Measurements from ENCODE around the gene TSPAN15.

The TSPAN15 gene

GRCh38 chr10:69480068-69480412 lies 28.8 kb downstream of the TSPAN15 start:
- Histone ChIP-seq H3F3A (ENCODE audit: insufficient read depth, low read length) (no peaks in the 10 kb centered on the region), H3K4me3 (ENCODE audit: low read depth, low read length, poor library complexity, severe bottlenecking) (no peak overlapping the region), H3K9me2 (ENCODE audit: low read depth, low read length) (no peaks in the 10 kb centered on the region), H3K27ac (ENCODE audit: low read depth, low read length, poor library complexity, severe bottlenecking) (no peak overlapping the region), H3K79me2 (ENCODE audit: insufficient read depth, low read length) (no peaks in the 10 kb centered on the region), H3K4me2 (ENCODE audit: low read length) (no peak overlapping the region), H3K4me1 (ENCODE audit: insufficient read depth, low read length, severe bottlenecking) (no peaks in the 10 kb centered on the region), H3K27me3 (ENCODE audit: insufficient read depth, low read length) (peaks cover 9% of the 10 kb centered on the region; the same call in 1 of the 2 replicates), H4K20me1 (ENCODE audit: insufficient read depth, low read length) (no peaks in the 10 kb centered on the region), H3K36me3 (ENCODE audit: insufficient read depth, low read length) (no peaks in the 10 kb centered on the region), H2AFZ (ENCODE audit: low read length) (no peak overlapping the region), H3K9me3 (ENCODE audit: low read length) (no peaks in the 10 kb centered on the region), H3K9ac (ENCODE audit: low read length) (no peak overlapping the region)
- TF ChIP-seq CTCF (IDR thresholded peaks at IDR 0.05; ENCODE audit: low read length), result no peak
- no peak for TF ChIP-seq EZH2 (IDR thresholded peaks at IDR 0.05; ENCODE audit: borderline replicate concordance, low read length)

GRCh38 chr10:69481305-69481704 lies 30.0 kb downstream of the TSPAN15 start:
- Histone ChIP-seq H3K9ac (ENCODE audit: low read length) (no peak overlapping the region), H3K9me3 (ENCODE audit: low read length) (no peaks in the 10 kb centered on the region), H3K4me1 (ENCODE audit: insufficient read depth, low read length, severe bottlenecking) (no peaks in the 10 kb centered on the region), H3K27me3 (ENCODE audit: insufficient read depth, low read length) (0 out of 2 replicates have a peak, but pooled peaks cover 6% of the 10 kb centered on the region), H3K4me3 (ENCODE audit: low read depth, low read length, poor library complexity, severe bottlenecking) (no peak overlapping the region), H3K27ac (ENCODE audit: low read depth, low read length, poor library complexity, severe bottlenecking) (no peak overlapping the region), H3F3A (ENCODE audit: insufficient read depth, low read length) (no peaks in the 10 kb centered on the region), H4K20me1 (ENCODE audit: insufficient read depth, low read length) (no peaks in the 10 kb centered on the region), H2AFZ (ENCODE audit: low read length) (no peak overlapping the region), H3K79me2 (ENCODE audit: insufficient read depth, low read length) (no peaks in the 10 kb centered on the region), H3K36me3 (ENCODE audit: insufficient read depth, low read length) (no peaks in the 10 kb centered on the region), H3K9me2 (ENCODE audit: low read depth, low read length) (no peaks in the 10 kb centered on the region), H3K4me2 (ENCODE audit: low read length) (no peak overlapping the region)
- no peak for TF ChIP-seq EZH2 (IDR thresholded peaks at IDR 0.05; ENCODE audit: borderline replicate concordance, low read length)
- TF ChIP-seq CTCF (IDR thresholded peaks at IDR 0.05; ENCODE audit: low read length), result no peak

GRCh38 chr10:69481811-69482524 lies 30.7 kb downstream of the TSPAN15 start:
- Histone ChIP-seq H3F3A (ENCODE audit: insufficient read depth, low read length) (no peaks in the 10 kb centered on the region), H4K20me1 (ENCODE audit: insufficient read depth, low read length) (no peaks in the 10 kb centered on the region), H3K27ac (ENCODE audit: low read depth, low read length, poor library complexity, severe bottlenecking) (no peak overlapping the region), H3K9me2 (ENCODE audit: low read depth, low read length) (no peaks in the 10 kb centered on the region), H3K27me3 (ENCODE audit: insufficient read depth, low read length) (0 out of 2 replicates have a peak, but pooled peaks cover 6% of the 10 kb centered on the region), H3K4me2 (ENCODE audit: low read length) (no peak overlapping the region), H3K9ac (ENCODE audit: low read length) (no peak overlapping the region), H3K9me3 (ENCODE audit: low read length) (no peaks in the 10 kb centered on the region), H3K4me1 (ENCODE audit: insufficient read depth, low read length, severe bottlenecking) (no peaks in the 10 kb centered on the region), H2AFZ (ENCODE audit: low read length) (no peak overlapping the region), H3K4me3 (ENCODE audit: low read depth, low read length, poor library complexity, severe bottlenecking) (no peak overlapping the region), H3K79me2 (ENCODE audit: insufficient read depth, low read length) (no peaks in the 10 kb centered on the region), H3K36me3 (ENCODE audit: insufficient read depth, low read length) (no peaks in the 10 kb centered on the region)
- TF ChIP-seq EZH2 (IDR thresholded peaks at IDR 0.05; ENCODE audit: borderline replicate concordance, low read length), result no peak
- TF ChIP-seq CTCF (IDR thresholded peaks at IDR 0.05; ENCODE audit: low read length), result no peak
